GM13977 (cell line): ENCODE measurements around the gene TRMT6.

Source experiments
- DNase-seq: peaks from one replicate; pipeline ENCODE4 v3.0.0; 2012; ENCODE audit warnings: low spot score
- CTCF ChIP-seq: IDR thresholded peaks from 2 replicates; pipeline ENCODE4 v1.5.1; 2012; ENCODE audit warnings: mild to moderate bottlenecking, control low read depth; ENCODE audit not compliant: insufficient read depth; ENCODE audit errors: extremely low read depth, missing control alignments
- in situ Hi-C: fragments of 300-500 bp; cut with MboI; formaldehyde crosslinking; loops from one replicate; pipeline ENCODE4 v1.12.0; 2022; ENCODE audit warnings: low sequenced_read_pairs, low pct_unique_long_range_greater_than_20kb, mixed read lengths, inconsistent platforms; ENCODE audit not compliant: unreplicated experiment

Gene TRMT6

GRCh38 chr20:5969348-5969935 lies 19.1 kb upstream of the TRMT6 start:
- TF ChIP-seq CTCF: no peak
- no peak for DNase-seq
- in situ Hi-C loops: no loop called here

DNA sequence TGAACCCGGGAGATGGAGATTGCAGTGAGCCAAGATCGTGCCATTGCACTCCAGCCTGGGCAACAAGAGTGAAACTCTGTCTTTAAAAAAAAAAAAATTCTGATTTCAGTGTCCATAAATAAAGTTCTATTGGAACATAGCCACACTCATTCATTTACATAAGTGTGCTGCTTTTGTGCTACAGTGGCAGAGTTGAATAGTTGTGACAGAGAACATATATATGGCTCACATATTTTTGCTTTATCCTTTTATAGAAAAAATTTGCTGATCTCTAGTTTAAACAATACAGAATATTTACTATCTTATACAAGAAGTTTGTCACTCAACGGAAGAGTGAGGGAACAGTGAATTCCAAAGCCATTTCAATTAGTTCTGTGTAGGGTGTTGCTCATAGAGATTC lies 18.1 kb upstream of the TRMT6 start:
- in situ Hi-C loops: no loop called here
- TF ChIP-seq CTCF: no peak
- DNase-seq: no peak

GRCh38 chr20:5967469-5967868 lies 17.1 kb upstream of the TRMT6 start:
- TF ChIP-seq CTCF: no peak
- in situ Hi-C loops: no loop called here
- no peak for DNase-seq

- in situ Hi-C loops: loop anchor here (25.0 kb wide), 1 partner anchor 413 kb away; no protein-coding TSS in a partner anchor
- DNase-seq: peak; percentile 14
- TF ChIP-seq CTCF: no peak
Observed at GRCh38 chr20:5949943-5950270, 426 bp downstream of the TRMT6 start.

DNA sequence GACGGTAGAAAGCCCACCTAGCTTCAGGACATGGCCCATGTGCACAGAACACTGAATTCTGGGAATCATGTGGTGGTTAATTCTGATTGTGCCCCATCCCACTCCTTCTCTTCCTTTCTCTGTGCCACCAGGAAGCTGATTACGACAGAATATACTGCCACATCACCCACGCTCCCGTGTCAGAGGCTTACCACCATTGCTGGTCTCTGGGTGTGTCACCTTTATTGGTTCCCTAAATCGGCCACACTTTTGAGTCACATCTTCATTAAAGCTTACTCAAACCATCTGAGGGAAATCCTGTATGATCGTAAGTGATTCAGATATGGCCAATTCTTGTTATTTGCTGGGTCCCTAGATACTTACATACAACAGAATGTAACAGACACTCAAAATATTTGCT lies 3.1 kb downstream of the TRMT6 start:
- in situ Hi-C loops: loop anchor here (25.0 kb wide), 1 partner anchor 410 kb away; no protein-coding TSS in a partner anchor
- no peak for DNase-seq
- no peak for TF ChIP-seq CTCF

DNA sequence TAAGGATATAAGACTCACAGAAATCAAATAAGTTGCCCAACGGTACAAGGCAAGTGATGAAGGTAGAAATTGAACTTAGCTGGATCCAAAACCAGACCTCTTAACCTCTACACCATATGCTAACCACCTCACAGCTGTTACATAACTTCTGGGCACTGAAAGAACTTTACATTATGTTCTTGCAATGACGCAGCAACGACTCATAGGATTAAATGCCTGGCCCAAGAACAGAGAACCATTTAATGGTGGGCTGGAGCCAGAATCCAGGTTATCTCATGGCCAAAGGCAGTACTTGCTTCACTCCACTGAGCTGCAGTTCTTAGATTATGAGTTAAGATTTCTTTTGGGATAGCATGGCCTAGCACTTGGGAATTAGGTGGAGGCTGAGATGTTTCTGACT lies 4.4 kb downstream of the TRMT6 start:
- TF ChIP-seq CTCF: no peak
- in situ Hi-C loops: loop anchor here (25.0 kb wide), 1 partner anchor 409 kb away; no protein-coding TSS in a partner anchor
- DNase-seq: no peak
